Chondrocyte (in vitro differentiated cells): ENCODE results near the gene SLC27A1. TPM values are rescaled to one million over a fixed set of nuclear protein-coding genes. Genes with fewer than 3 reads are reported as not detected.

Source experiments
- DNase-seq: peaks from one replicate; pipeline ENCODE4 v3.0.0; 2021; ENCODE audit warnings: mixed read lengths, low spot score
- H3K27ac Mint-ChIP-seq: one replicate; pipeline ENCODE4 v1.8.0; 2021; ENCODE audit warnings: mild to moderate bottlenecking, moderate library complexity, mixed read lengths; ENCODE audit not compliant: unreplicated experiment
- H3K27me3 Mint-ChIP-seq: 2 replicates; pipeline ENCODE4 v1.8.0; 2021; ENCODE audit warnings: low read depth, mixed read lengths
- H3K36me3 Mint-ChIP-seq: 2 replicates; pipeline ENCODE4 v1.8.0; 2021; ENCODE audit warnings: low read depth, mixed read lengths
- H3K4me1 Mint-ChIP-seq: 2 replicates; pipeline ENCODE4 v1.8.0; 2021; ENCODE audit warnings: low read depth, mild to moderate bottlenecking, mixed read lengths
- H3K4me3 Mint-ChIP-seq: one replicate; pipeline ENCODE4 v1.8.0; 2021; ENCODE audit warnings: mild to moderate bottlenecking, moderate library complexity, mixed read lengths; ENCODE audit not compliant: unreplicated experiment
- H3K9me3 Mint-ChIP-seq: 2 replicates; pipeline ENCODE4 v1.8.0; 2021; ENCODE audit warnings: low read depth, mixed read lengths
- CTCF ChIP-seq: fragments of 200-600 bp; sonication (generic); IDR thresholded peaks from 2 replicates; pipeline ENCODE4 v1.5.0; 2021; ENCODE audit warnings: antibody characterized with exemption, mild to moderate bottlenecking, moderate library complexity
- total RNA-seq: library from RNA; stranded (reverse); gene quantifications from 3 replicates; pipeline ENCODE4 v1.2.1, GENCODE V29; 2021

Gene SLC27A1
- total RNA-seq, 1 donor from 2014 or later, result 6.8 TPM

- H3K27ac Mint-ChIP-seq, result peak overlapping the region; percentile 77
- H3K4me3 Mint-ChIP-seq, result no peak overlapping the region
- no peak for TF ChIP-seq CTCF
- DNase-seq, result no peak
- H3K27me3 Mint-ChIP-seq, result no peaks in the 10 kb centered on the region
- H3K4me1 Mint-ChIP-seq, result peaks cover 19% of the 10 kb centered on the region
- no peaks in the 10 kb centered on the region for H3K36me3 Mint-ChIP-seq
- H3K9me3 Mint-ChIP-seq, result no peaks in the 10 kb centered on the region
Observed at GRCh38 chr19:17499648-17500446, 29.5 kb downstream of the SLC27A1 start.

- Mint-ChIP-seq H3K9me3 (no peaks in the 10 kb centered on the region), H3K27me3 (no peaks in the 10 kb centered on the region), H3K27ac (no peak overlapping the region), H3K4me3 (no peak overlapping the region), H3K36me3 (no peaks in the 10 kb centered on the region), H3K4me1 (peaks cover 19% of the 10 kb centered on the region)
- DNase-seq, result no peak
- TF ChIP-seq CTCF, result no peak
Observed at GRCh38 chr19:17500447-17501198, 30.3 kb downstream of the SLC27A1 start.

GRCh38 chr19:17503240-17503639 is 32.9 kb downstream of the SLC27A1 start:
- H3K9me3 Mint-ChIP-seq, result no peaks in the 10 kb centered on the region
- no peaks in the 10 kb centered on the region for H3K27me3 Mint-ChIP-seq
- H3K4me1 Mint-ChIP-seq, result peaks cover 27% of the 10 kb centered on the region

GRCh38 chr19:17504030-17504429 is 33.7 kb downstream of the SLC27A1 start:
- DNase-seq, result no peak
- no peak for TF ChIP-seq CTCF
- Mint-ChIP-seq H3K4me1 (peaks cover 26% of the 10 kb centered on the region), H3K4me3 (no peak overlapping the region), H3K27ac (peak overlapping the region; percentile 69), H3K36me3 (peaks cover 5% of the 10 kb centered on the region), H3K9me3 (no peaks in the 10 kb centered on the region), H3K27me3 (no peaks in the 10 kb centered on the region)

More at GRCh38 chr19:17503240-17503639, 32.9 kb downstream of the SLC27A1 start:
- Mint-ChIP-seq H3K4me3 (no peak overlapping the region), H3K36me3 (peaks cover 4% of the 10 kb centered on the region), H3K27ac (no peak overlapping the region)
- no peak for DNase-seq
- no peak for TF ChIP-seq CTCF

- Mint-ChIP-seq H3K4me1 (peaks cover 26% of the 10 kb centered on the region), H3K27me3 (no peaks in the 10 kb centered on the region), H3K9me3 (no peaks in the 10 kb centered on the region), H3K27ac (no peak overlapping the region), H3K36me3 (peaks cover 5% of the 10 kb centered on the region), H3K4me3 (no peak overlapping the region)
- no peak for DNase-seq
- no peak for TF ChIP-seq CTCF
Observed at GRCh38 chr19:17504456-17504855, 34.1 kb downstream of the SLC27A1 start.
